NCI-H2029 treated with DMSO at 0.1 percent for 48 hours (cell line): ENCODE data around the gene CFAP298.
"Not testable (repeated sequence)": the region's sequence is repeated elsewhere in the genome, so short reads cannot be mapped to it uniquely, and the experiment has no call there.

Source experiments
- DNase-seq: peaks from one replicate; lab custom pipeline; 2025; lab: John Stamatoyannopoulos, UW

CFAP298 gene

DNA sequence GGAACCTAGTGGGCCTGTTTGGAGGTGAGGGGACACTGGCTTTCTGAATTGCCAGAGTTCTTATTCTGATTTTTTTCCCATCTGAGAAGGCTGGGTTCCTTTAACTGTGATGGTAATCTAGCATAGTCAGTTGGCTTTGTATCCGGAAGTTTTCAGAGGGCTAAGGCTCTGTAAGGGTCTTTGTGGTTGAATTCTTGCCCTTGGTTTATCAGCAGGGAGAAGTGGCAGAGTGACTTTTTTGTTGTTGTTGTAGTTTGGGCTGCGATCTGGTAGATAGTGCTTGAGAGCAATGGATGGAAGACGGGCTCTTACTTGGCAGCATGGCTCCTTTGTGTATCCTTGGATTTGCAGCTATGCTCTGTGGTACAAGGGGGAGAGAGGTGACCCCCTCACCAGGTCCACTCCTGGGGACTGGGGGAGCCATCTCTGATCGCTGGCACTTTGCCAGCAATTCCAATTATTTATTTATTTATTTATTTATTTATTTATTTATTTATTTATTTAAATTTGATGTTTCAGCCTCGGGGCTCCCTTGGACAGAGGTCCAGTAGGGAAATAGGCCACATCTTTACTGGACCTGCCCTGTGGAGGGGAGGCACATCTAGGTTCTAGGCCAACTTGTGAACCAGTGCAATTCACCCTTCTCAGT lies 45.3 kb downstream of the CFAP298 start:
- DNase-seq = no peak

DNA sequence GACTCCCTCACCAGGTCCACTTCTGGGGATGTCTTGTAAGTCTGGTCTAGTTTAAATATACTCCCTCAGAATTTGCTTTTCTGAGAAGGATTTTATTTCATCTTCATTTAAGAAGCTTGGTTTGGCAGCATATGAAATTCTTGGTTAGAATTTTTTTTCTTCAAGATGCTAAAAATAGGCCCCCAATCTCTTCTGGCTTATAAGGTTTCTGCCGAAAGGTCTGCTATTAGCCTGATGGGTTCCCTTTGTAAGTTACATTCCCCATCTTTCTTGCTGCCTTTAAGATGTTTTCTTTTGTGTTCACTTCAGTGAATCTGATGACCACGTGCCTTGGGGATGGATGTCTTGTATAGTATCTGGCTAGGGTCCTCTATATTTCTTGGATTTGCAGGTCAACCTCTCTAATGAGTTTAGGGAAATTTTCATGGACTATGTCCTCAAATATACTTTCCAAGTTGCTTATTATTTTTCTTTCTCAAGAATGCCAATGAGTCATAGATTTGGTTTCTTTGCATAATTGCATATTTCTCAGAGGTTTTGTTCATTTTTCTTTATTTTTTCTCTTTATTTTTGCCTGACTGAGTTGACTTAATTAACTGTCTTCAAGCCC lies 46.2 kb downstream of the CFAP298 start:
- DNase-seq = no peak

DNA sequence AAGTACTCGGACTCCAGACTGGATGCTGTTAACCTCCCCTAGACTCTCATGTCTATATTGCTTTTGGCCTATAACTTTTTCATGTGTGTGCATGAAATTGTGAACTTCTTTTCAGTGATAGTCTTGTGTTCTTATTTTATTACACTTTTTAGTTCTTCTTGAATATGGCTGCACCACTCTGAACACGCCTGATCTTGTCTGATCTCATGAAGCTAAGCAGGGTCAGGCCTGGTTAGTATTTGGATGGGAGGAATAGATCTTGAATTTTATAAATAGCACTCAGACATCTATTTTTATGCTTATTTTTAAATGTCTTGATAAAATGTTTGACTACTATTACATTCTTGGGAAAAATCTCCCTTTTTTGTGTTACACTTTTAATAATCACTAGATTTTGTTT lies 49.3 kb downstream of the CFAP298 start:
- no peak for DNase-seq

DNA sequence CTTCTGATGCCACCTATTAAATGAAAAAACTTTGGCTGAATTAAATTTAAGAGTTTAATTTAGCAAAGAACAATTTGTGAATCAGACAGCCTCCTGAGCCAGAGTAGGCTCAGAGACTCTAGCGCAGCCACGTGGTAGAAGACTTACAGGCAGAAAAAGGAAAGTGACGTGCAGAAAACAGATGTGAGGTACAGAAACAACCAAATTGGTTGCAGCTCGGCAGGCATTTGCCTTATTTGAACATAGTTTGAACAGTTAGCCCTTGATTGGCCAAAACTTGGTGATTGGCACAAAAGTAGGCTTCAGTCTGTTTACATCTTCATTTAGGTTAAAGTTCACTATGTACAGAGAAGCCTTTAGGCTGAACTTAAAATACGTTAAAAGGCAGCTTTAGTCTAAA lies 49.8 kb downstream of the CFAP298 start:
- DNase-seq = no peak

DNA sequence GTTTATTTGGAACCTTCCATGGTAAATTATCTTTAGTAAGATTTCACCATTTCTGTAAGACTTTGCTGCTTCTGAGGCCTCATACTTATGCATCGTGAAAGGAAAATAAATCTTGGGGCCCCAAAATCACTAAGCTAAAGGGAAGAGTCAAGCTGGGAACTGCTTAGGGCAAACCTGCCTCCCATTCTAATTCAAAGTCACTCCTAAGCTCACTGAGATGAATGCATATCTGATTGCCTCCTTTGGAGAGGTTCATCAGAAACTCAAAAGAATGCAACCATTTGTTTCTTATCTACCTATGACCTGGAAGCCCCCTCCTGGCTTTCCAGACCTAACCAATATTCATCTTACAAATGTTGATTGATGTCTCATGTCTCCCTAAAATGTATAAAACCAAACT lies 50.7 kb downstream of the CFAP298 start:
- DNase-seq = not testable (repeated sequence)

DNA sequence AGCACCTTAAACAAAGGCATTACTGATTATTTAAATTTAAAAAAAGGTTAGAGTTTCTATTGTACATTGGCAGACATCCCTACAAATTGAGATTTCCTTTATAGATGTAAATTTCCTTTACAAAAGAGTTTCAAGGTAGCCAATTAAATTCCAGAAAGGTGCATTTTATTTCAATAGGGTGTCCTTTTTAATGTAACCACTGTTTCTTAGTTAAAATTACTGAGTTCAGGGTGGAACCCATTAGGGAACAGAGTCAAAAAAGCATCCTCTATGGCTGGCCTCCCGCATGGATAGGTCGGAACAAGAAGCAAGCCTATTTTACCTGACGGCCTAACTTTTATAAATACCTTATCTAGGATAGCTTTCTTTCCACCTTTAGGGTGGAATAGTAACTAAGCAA lies 51.3 kb downstream of the CFAP298 start:
- no peak for DNase-seq

DNA sequence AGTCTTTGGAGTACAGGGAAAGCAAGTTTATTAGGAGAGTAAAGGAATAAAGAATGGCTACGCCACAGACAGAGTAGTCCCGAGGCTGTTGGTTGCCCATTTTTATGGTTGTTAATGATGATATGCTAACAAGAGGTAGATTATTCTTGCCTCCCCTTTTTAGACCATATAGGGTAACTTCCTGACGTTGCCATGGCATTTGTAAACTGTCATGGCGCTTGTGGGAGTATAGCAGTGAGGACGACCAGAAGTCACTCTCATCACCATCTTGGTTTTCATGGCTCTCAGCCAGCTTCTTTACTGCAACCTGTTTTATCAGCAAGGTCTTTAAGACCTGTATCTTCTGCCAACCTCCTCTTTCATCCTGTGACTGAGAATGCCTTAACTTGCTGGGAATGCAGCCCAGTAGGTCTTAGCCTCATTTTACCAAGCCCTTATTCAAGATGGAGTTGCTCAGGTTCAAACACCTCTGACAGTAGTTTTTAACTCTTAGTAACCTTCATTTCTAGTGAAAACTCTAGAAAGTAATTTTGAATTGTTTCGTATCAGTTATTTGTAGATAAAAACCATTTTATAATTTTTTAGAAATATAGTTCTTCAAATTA lies 53.1 kb downstream of the CFAP298 start:
- DNase-seq = no peak

DNA sequence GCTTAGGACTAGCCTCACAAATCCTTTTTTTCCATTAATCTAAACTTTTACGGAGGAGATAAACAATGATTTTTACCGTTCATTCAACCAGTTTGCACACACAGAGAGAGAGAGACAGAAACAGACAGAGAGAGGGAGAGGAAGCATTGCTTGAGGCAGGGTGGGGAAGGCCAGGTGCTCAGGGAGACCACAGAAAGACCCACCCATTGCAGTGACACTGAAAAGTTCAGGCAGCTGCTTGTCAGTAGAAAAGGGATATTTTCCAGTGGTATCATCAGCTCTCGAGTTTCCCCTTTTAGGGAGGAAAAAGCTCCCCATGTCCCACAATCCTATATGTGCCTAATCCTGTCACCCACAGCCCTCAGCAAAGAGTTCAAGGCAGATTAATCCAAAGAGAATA lies 54.1 kb downstream of the CFAP298 start:
- DNase-seq = no peak

DNA sequence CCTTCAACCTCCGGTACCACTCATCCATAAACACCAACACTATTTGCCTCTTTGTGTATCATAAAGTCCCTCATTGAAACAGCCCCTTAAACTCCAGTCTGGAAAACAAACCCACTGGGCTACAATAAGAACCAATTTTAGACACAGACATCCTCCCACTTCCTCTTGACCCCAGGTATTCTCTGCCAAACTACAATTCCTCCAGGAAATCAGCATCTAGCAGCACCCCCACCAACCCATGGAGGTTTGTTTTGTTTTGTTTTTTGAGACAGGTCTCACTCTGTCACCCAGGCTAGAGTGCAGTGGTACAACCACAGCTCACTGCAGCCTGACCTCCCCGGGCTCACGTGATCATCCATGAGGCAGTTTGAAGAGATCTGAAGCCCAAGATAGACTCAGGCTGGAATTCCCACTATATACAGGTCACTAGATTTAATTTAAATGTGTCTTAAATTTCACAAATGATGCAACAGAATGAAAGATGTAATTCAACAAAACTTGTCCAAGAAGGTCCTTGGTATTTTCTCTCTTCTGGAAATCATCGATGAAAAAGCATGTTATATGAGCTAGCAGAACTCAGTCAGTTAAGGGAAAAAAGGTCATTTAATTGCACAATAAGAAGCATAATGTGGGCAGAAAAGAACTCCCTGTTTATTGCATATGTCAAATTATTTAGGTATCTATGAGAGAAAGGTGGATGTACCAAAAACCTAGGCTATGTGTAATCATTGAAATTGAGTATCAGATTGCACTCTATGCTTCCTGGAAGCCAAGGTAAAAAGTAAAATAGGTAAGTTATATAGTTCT lies 57.1 kb downstream of the CFAP298 start:
- DNase-seq = no peak

DNA sequence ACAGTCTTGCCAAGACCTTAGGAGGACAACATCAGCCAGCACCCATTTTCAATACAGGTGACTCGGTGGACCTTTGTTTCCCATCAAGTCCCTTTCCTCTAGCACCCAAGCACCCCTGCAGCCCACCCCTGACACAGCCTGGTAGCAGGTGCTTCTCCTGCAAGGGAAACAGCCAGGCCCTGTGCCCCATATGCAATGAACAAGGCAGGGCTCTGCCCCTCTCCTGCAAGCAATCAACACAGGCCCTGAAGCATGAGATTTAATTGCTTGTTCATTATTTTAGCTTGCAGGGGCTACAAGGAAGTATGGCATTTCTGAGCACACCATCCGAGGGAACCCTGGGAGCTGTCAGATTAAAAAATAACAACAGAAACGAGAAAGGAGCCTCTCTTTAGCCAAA lies 62.3 kb downstream of the CFAP298 start:
- DNase-seq = no peak

DNA sequence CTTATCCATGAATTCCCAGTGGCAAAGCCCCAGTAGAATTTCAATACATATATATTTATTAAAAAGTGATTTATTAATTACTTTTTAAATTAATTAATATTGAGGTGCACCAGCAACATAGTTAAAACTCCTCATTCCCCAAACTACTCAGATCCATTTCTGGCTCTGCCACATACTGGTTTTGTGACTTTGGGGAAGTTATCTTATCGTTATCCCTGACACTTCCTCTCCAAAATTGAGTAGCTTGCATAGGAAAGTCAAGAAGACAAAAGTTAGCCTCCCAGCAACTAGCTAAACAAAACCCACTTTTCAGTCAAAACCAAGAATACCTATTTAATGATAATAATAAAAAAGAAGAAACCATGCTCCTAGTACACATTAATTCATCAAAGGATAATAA lies 62.7 kb downstream of the CFAP298 start:
- DNase-seq = no peak
